Measurements from ENCODE around the gene PRRT1B. TPM values are rescaled to one million over a fixed set of nuclear protein-coding genes. Genes with fewer than 3 reads are reported as not detected.

PRRT1B gene
- total and polyA plus RNA-seq, 2 of the 4 experiments (the other 2 are of a cell fraction): not detected

DNA sequence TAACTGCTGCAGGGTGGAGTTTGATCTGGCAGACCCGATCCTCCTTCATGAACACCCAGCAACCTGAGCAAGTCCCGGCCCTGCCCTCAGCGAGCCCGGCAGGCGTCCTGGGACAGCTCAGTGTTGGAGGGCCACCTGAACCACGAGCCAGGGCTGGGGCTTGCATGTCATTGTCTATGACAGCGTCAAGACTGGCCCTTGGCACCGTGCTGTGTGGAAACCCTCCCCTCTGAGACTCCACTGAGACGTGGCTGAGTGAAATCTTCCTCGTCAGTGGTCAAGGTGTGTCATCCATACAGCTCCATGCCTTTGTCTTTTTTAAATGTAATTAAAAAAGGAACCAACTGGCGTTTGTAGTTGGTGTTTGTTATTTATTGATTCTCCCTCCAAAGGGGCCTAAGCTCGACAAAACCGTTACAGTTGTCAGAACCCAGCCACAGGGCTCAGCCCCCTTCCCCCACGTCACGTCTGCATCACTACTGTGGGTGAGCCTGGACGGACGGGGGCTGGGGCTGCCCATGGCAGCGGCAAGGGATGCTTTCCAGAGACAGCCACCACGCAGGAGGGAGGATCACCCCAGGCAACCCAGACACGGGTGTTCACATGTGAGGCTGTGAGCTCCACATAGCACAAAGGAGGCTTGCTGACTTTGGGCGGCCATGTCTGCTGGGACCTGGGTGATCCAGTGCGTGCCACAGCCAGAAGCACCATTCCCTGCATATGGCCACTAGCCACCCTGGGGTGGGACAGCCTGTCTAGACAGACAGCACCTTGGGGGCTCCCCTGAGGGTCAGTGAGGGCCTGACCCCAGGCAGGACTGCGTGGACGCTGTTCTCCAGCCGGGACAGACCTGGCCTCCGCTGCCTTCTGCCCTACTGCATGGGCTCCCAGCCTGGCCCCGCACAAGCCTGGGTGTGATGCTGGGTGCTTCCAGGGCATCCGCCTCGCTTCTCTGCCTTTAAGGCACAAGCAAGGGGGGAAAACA, 21.6 kb upstream of the PRRT1B start:
- H3K9me3 ChIP-seq (ENCODE audit: control insufficient read depth, insufficient read depth, low read length): no peaks in the 10 kb centered on the region
- H2BK15ac ChIP-seq (ENCODE audit: low read depth, low read length): no peak overlapping the region
- intact Hi-C loops (cut with micrococcal nuclease) (no loop called here), in situ Hi-C loops (cut with MboI; ENCODE audit: low sequenced_read_pairs) (no loop called here), dilution Hi-C loops (cut with HindIII; ENCODE audit: low sequenced_read_pairs, unreplicated experiment) (no loop called here)
- POLR2A ChIA-PET (ENCODE audit: unreplicated experiment): no interaction called here
- no peaks in the 10 kb centered on the region for H3K27me3 ChIP-seq (ENCODE audit: control insufficient read depth, insufficient read depth, low read length)
- H2AK9ac ChIP-seq (replicated peaks; ENCODE audit: low read depth, low read length, poor library complexity): no peak overlapping the region
- no peak overlapping the region for H3K4ac ChIP-seq (ENCODE audit: low read depth, low read length)
- H3K27ac ChIP-seq (ENCODE audit: insufficient read depth, low read length): no peak overlapping the region
- no peak overlapping the region for H3K4me3 ChIP-seq (ENCODE audit: insufficient read depth, low read depth, low read length)
- no peak overlapping the region for H4K8ac ChIP-seq (ENCODE audit: low read depth in 2 of 2, low read length in 2 of 2)
- DNase-seq (no peak), ATAC-seq (ENCODE audit: low read depth) (peak; percentile 12; the same call in 1 of the 2 replicates)
- H2BK20ac ChIP-seq (ENCODE audit: low read depth, low read length): no peak overlapping the region
- no peak overlapping the region for H2AFZ ChIP-seq (replicated peaks; ENCODE audit: low read length, poor library complexity)
- CTCF ChIA-PET: no interaction called here
- H2BK120ac ChIP-seq (ENCODE audit: low read depth, low read length): no peak overlapping the region
- H2AK5ac ChIP-seq (ENCODE audit: low read depth, low read length): no peak overlapping the region
- H3K9ac ChIP-seq (ENCODE audit: low read depth, low read length): no peak overlapping the region
- TF ChIP-seq, protein P1, sequence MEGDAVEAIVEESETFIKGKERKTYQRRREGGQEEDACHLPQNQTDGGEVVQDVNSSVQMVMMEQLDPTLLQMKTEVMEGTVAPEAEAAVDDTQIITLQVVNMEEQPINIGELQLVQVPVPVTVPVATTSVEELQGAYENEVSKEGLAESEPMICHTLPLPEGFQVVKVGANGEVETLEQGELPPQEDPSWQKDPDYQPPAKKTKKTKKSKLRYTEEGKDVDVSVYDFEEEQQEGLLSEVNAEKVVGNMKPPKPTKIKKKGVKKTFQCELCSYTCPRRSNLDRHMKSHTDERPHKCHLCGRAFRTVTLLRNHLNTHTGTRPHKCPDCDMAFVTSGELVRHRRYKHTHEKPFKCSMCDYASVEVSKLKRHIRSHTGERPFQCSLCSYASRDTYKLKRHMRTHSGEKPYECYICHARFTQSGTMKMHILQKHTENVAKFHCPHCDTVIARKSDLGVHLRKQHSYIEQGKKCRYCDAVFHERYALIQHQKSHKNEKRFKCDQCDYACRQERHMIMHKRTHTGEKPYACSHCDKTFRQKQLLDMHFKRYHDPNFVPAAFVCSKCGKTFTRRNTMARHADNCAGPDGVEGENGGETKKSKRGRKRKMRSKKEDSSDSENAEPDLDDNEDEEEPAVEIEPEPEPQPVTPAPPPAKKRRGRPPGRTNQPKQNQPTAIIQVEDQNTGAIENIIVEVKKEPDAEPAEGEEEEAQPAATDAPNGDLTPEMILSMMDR (conservative IDR thresholded peaks at IDR 0.05; ENCODE audit: low read depth, low read length): no peak
- TF ChIP-seq NFE2L2 (IDR thresholded peaks at IDR 0.05; ENCODE audit: low read depth, low read length) (no peak), RFX5 (IDR thresholded peaks at IDR 0.05; ENCODE audit: low read depth, low read length) (no peak), FOS (IDR thresholded peaks at IDR 0.05; ENCODE audit: low read depth, low read length) (no peak), MAFK (IDR thresholded peaks at IDR 0.05; ENCODE audit: low read depth, low read length) (no peak), MAZ (IDR thresholded peaks at IDR 0.05; ENCODE audit: borderline replicate concordance, low read depth, low read length) (no peak), BHLHE40 (IDR thresholded peaks at IDR 0.05; ENCODE audit: low read depth, low read length) (no peak), CHD1 (IDR thresholded peaks at IDR 0.05; ENCODE audit: low read depth, low read length) (no peak)
- TF ChIP-seq, protein P2, sequence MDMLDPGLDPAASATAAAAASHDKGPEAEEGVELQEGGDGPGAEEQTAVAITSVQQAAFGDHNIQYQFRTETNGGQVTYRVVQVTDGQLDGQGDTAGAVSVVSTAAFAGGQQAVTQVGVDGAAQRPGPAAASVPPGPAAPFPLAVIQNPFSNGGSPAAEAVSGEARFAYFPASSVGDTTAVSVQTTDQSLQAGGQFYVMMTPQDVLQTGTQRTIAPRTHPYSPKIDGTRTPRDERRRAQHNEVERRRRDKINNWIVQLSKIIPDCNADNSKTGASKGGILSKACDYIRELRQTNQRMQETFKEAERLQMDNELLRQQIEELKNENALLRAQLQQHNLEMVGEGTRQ (IDR thresholded peaks at IDR 0.05; ENCODE audit: low read depth, low read length): no peak
- TF ChIP-seq, protein P3, sequence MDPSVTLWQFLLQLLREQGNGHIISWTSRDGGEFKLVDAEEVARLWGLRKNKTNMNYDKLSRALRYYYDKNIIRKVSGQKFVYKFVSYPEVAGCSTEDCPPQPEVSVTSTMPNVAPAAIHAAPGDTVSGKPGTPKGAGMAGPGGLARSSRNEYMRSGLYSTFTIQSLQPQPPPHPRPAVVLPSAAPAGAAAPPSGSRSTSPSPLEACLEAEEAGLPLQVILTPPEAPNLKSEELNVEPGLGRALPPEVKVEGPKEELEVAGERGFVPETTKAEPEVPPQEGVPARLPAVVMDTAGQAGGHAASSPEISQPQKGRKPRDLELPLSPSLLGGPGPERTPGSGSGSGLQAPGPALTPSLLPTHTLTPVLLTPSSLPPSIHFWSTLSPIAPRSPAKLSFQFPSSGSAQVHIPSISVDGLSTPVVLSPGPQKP (IDR thresholded peaks at IDR 0.05; ENCODE audit: borderline replicate concordance, low read depth, low read length): no peak
- no peak overlapping the region for H3K4me2 ChIP-seq (ENCODE audit: low read depth, low read length)
- peaks cover 9% of the 10 kb centered on the region; the same call in 1 of the 2 replicates for H4K20me1 ChIP-seq (ENCODE audit: insufficient read depth, low read length)
- no peak overlapping the region for H4K5ac ChIP-seq (ENCODE audit: low read depth, low read length)
- no peak overlapping the region for H3K14ac ChIP-seq (replicated peaks; ENCODE audit: low read depth, low read length)
- H3K18ac ChIP-seq (ENCODE audit: low read depth, low read length): no peak overlapping the region
- H3K79me1 ChIP-seq (ENCODE audit: low read depth in 1 of 2, low read length in 2 of 2): 0 out of 4 replicates have a peak, but pooled peaks cover under 1 to 1% of the 10 kb centered on the region in 2 experiments
- no peak overlapping the region for H3K23ac ChIP-seq (ENCODE audit: low read depth, low read length)
- BruUV-seq (replicated peaks): no TSS peak
- WGBS, 2 experiments (ENCODE audit: extremely low coverage in 2 of 2, insufficient read length in 1 of 2): 87% methylated on average over 13 of the region's 29 CpGs; no CpG with 5 or more reads in 1 of the 2 experiments
- H3K4me1 ChIP-seq (ENCODE audit: control insufficient read depth, insufficient read depth, low read length): no peaks in the 10 kb centered on the region
- no peak overlapping the region for H4K91ac ChIP-seq (ENCODE audit: insufficient read depth, low read depth, low read length)
- no peaks in the 10 kb centered on the region for H3K9me1 ChIP-seq (ENCODE audit: insufficient read depth, low read length)
- no peak overlapping the region for H3K56ac ChIP-seq (ENCODE audit: extremely low read depth, insufficient read depth, low read length)
- H2BK5ac ChIP-seq (ENCODE audit: low read depth, low read length, poor library complexity, severe bottlenecking): no peak overlapping the region
- peaks cover 75% of the 10 kb centered on the region for H3K36me3 ChIP-seq (ENCODE audit: control insufficient read depth, insufficient read depth, low read length)

Measured in IMR-90 (cell line).